Measurements from ENCODE around the gene SH3TC2. TPM values are rescaled to one million over a fixed set of nuclear protein-coding genes. Genes with fewer than 3 reads are reported as not detected.

The SH3TC2 gene
- total and polyA plus RNA-seq, 10 of the 15 experiments (the other 5 are each of a cell fraction or from before 2014, with no cell fraction given): not detected

DNA sequence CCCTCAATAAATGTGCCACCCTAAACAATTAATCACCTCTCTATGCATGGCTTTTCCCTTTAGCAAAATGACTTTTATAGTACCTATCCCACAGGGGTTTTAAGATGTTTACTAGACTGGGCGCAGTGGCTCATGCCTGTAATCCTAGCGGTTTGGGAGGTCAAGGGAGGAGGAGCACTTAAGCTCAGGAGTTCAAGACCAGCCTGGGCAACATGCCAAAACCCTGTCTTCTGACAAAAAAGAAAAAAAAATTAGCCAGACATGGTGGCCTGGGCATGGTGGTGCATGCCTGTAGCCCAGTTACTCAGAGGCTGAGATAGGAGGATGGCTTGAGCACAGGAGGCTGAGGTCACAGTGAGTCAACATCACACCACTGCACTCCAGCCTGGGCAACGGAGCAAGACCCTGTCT, 13.5 kb downstream of the SH3TC2 start:
- Histone ChIP-seq H3K9me3 (replicated peaks; ENCODE audit: control insufficient read depth, insufficient read depth, low read length) (no peaks in the 10 kb centered on the region), H2AFZ (ENCODE audit: control insufficient read depth, low read depth, low read length) (no peak overlapping the region), H3K27me3 (replicated peaks in 1 of 2; ENCODE audit: control insufficient read depth in 2 of 2, insufficient read depth in 2 of 2, low read length in 1 of 2) (0 out of 4 replicates have a peak, but pooled peaks cover 0 to 2% of the 10 kb centered on the region in 2 experiments), H3K4me1 (ENCODE audit: control insufficient read depth, insufficient read depth, low read length) (no peaks in the 10 kb centered on the region), H3K4me2 (ENCODE audit: control insufficient read depth, insufficient read depth) (no peak overlapping the region), H4K20me1 (ENCODE audit: control insufficient read depth, insufficient read depth) (no peaks in the 10 kb centered on the region), H3K9ac (ENCODE audit: control insufficient read depth, insufficient read depth, low read length) (no peak overlapping the region), H3K27ac (ENCODE audit: control insufficient read depth, insufficient read depth) (no peak overlapping the region), H3K4me3 (no peak overlapping the region), H3K79me2 (ENCODE audit: control insufficient read depth, insufficient read depth, low read length) (no peaks in the 10 kb centered on the region), H3K36me3 (ENCODE audit: control insufficient read depth in 2 of 2, insufficient read depth in 2 of 2, low read length in 1 of 2) (no peaks in the 10 kb centered on the region)
- no TSS peak for BruUV-seq (replicated peaks)
- ATAC-seq (no peak), DNase-seq (ENCODE audit: low read depth, low spot score) (no peak), FAIRE-seq (no peak)
- 33% methylated on average over 3 of the region's 3 CpGs for WGBS (ENCODE audit: insufficient coverage, insufficient replicate concordance, low lambda C conversion rate, missing lambda C conversion rate)
- TF ChIP-seq ZNF207 (IDR thresholded peaks at IDR 0.05; ENCODE audit: borderline replicate concordance) (no peak), LARP7 (IDR thresholded peaks at IDR 0.05) (no peak), POU2F2 (IDR thresholded peaks at IDR 0.05; ENCODE audit: borderline replicate concordance, low read depth, low read length) (no peak), IRF4 (IDR thresholded peaks at IDR 0.05; ENCODE audit: low read depth, low read length) (no peak), ZNF24 (IDR thresholded peaks at IDR 0.05) (no peak)
- ChIA-PET POLR2A (no interaction called here), RAD21 (ENCODE audit: unreplicated experiment) (no interaction called here), SMC1A (ENCODE audit: uncharacterized antibody, unreplicated experiment) (no interaction called here), CTCF (interaction anchor here (0.9 kb wide), 1 partner anchor 316 kb away, joined by 3 read pairs; no protein-coding TSS in a partner anchor)
- in situ Hi-C loops (cut with MboI): loop anchor here (25.0 kb wide), 1 partner anchor 862 kb away; no protein-coding TSS in a partner anchor
- intact Hi-C loops (cut with micrococcal nuclease; ENCODE audit: unreplicated experiment): no loop called here

DNA sequence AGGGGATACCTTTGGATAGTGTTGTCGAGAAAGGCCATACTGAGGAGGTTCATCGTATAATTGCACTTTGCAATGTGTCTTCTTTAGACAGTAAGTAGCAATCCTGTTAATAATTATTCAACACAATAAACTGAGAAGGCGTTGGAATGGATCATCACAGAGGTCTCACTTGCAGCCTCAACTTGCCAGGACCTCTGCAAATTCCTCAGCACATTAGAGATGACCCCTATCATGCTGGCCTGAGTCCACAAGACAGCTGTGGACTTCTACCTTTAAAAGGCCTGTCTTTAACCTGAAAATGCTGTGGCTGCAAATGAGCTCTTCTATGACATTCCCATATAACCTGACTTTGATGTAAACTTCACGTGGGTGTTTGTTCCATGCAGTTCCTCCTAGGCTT, 14.1 kb downstream of the SH3TC2 start:
- 43% methylated on average over 4 of the region's 4 CpGs for WGBS (ENCODE audit: insufficient coverage, insufficient replicate concordance, low lambda C conversion rate, missing lambda C conversion rate)
- RAD21 ChIA-PET (ENCODE audit: unreplicated experiment): no interaction called here
- SMC1A ChIA-PET (ENCODE audit: uncharacterized antibody, unreplicated experiment): no interaction called here
- Histone ChIP-seq H3K9me3 (replicated peaks; ENCODE audit: control insufficient read depth, insufficient read depth, low read length) (no peaks in the 10 kb centered on the region), H3K79me2 (ENCODE audit: control insufficient read depth, insufficient read depth, low read length) (no peaks in the 10 kb centered on the region), H2AFZ (ENCODE audit: control insufficient read depth, low read depth, low read length) (no peak overlapping the region), H3K4me3 (no peak overlapping the region), H4K20me1 (ENCODE audit: control insufficient read depth, insufficient read depth) (no peaks in the 10 kb centered on the region), H3K36me3 (ENCODE audit: control insufficient read depth in 2 of 2, insufficient read depth in 2 of 2, low read length in 1 of 2) (no peaks in the 10 kb centered on the region), H3K4me1 (ENCODE audit: control insufficient read depth, insufficient read depth, low read length) (no peaks in the 10 kb centered on the region), H3K9ac (ENCODE audit: control insufficient read depth, insufficient read depth, low read length) (no peak overlapping the region), H3K27ac (ENCODE audit: control insufficient read depth, insufficient read depth) (no peak overlapping the region), H3K4me2 (ENCODE audit: control insufficient read depth, insufficient read depth) (no peak overlapping the region), H3K27me3 (replicated peaks in 1 of 2; ENCODE audit: control insufficient read depth in 2 of 2, insufficient read depth in 2 of 2, low read length in 1 of 2) (0 out of 4 replicates have a peak, but pooled peaks cover 0 to 2% of the 10 kb centered on the region in 2 experiments)
- CTCF ChIA-PET: interaction anchor here (0.9 to 1.0 kb wide), 2 partner anchors 13 to 315 kb away, joined by 3 read pairs; no protein-coding TSS in a partner anchor
- POLR2A ChIA-PET: no interaction called here
- intact Hi-C loops (cut with micrococcal nuclease; ENCODE audit: unreplicated experiment): no loop called here
- ATAC-seq (no peak), FAIRE-seq (no peak), DNase-seq (ENCODE audit: low read depth, low spot score) (no peak)
- TF ChIP-seq, protein P1, sequence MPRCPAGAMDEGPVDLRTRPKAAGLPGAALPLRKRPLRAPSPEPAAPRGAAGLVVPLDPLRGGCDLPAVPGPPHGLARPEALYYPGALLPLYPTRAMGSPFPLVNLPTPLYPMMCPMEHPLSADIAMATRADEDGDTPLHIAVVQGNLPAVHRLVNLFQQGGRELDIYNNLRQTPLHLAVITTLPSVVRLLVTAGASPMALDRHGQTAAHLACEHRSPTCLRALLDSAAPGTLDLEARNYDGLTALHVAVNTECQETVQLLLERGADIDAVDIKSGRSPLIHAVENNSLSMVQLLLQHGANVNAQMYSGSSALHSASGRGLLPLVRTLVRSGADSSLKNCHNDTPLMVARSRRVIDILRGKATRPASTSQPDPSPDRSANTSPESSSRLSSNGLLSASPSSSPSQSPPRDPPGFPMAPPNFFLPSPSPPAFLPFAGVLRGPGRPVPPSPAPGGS (IDR thresholded peaks at IDR 0.05; ENCODE audit: borderline replicate concordance, insufficient read depth, low read depth, low read length, poor library complexity, severe bottlenecking): no peak
- TF ChIP-seq CBFB (IDR thresholded peaks at IDR 0.05; ENCODE audit: low read depth): no peak
- in situ Hi-C loops (cut with MboI): loop anchor here (25.0 kb wide), 1 partner anchor 862 kb away; no protein-coding TSS in a partner anchor
- BruUV-seq (replicated peaks): no TSS peak

Measured in GM12878 (cell line).